Neural progenitor cell (in vitro differentiated cells): ENCODE measurements around the gene SMDT1. TPM values are rescaled to one million over a fixed set of nuclear protein-coding genes. Genes with fewer than 3 reads are reported as not detected.
"Not testable (repeated sequence)": the region's sequence is repeated elsewhere in the genome, so short reads cannot be mapped to it uniquely, and the experiment has no call there.

Experiments used
- DNase-seq: peaks from one replicate; pipeline ENCODE4 v3.0.0-alpha.2; 2016; ENCODE audit warnings: low spot score
- H2AFZ ChIP-seq: fragments of 200-600 bp; sonication (generic); replicated peaks from 2 replicates; pipeline ENCODE4 v1.6.1; 2016; ENCODE audit warnings: antibody characterized with exemption
- H3F3A ChIP-seq: fragments of 200-600 bp; sonication (generic); 2 replicates; pipeline ENCODE4 v1.6.1; 2016; ENCODE audit warnings: antibody characterized with exemption, low read depth
- H3K27ac ChIP-seq: fragments of 200-600 bp; sonication (generic); 2 replicates; pipeline ENCODE4 v1.5.1; 2016; ENCODE audit warnings: mild to moderate bottlenecking
- H3K27me3 ChIP-seq: fragments of 200-600 bp; sonication (generic); 2 replicates; pipeline ENCODE4 v1.6.1; 2016; ENCODE audit warnings: mild to moderate bottlenecking, moderate library complexity
- H3K36me3 ChIP-seq: fragments of 200-600 bp; sonication (generic); 2 replicates; pipeline ENCODE4 v1.5.1; 2016
- H3K4me1 ChIP-seq: fragments of 200-600 bp; sonication (generic); 2 replicates; pipeline ENCODE4 v1.6.1; 2016; ENCODE audit warnings: mixed run types
- H3K4me2 ChIP-seq: fragments of 200-600 bp; sonication (generic); 2 replicates; pipeline ENCODE4 v1.6.1; 2016
- H3K4me3 ChIP-seq: fragments of 200-600 bp; sonication (generic); 2 replicates; pipeline ENCODE4 v1.5.1; 2016
- H3K79me2 ChIP-seq: fragments of 200-600 bp; sonication (generic); 2 replicates; pipeline ENCODE4 v1.6.1; 2016; ENCODE audit warnings: low read depth
- H3K9ac ChIP-seq: fragments of 200-600 bp; sonication (generic); 2 replicates; pipeline ENCODE4 v1.6.1; 2016
- H3K9me3 ChIP-seq: fragments of 200-600 bp; sonication (generic); 2 replicates; pipeline ENCODE4 v1.5.1; 2016; ENCODE audit warnings: low read depth
- H4K20me1 ChIP-seq: fragments of 200-600 bp; sonication (generic); 2 replicates; pipeline ENCODE4 v1.6.1; 2016; ENCODE audit warnings: low read depth
- H3K27ac Mint-ChIP-seq: 3 replicates; pipeline ENCODE4 v1.8.0; 2021; ENCODE audit warnings: mixed read lengths
- H3K27me3 Mint-ChIP-seq: 2 replicates; pipeline ENCODE4 v1.8.0; 2022; ENCODE audit warnings: low read depth, mild to moderate bottlenecking, inconsistent platforms, moderate library complexity, mixed read lengths; ENCODE audit not compliant: insufficient read depth
- H3K36me3 Mint-ChIP-seq: 3 replicates; pipeline ENCODE4 v1.8.0; 2021; ENCODE audit warnings: mixed read lengths
- H3K4me1 Mint-ChIP-seq: 3 replicates; pipeline ENCODE4 v1.8.0; 2021; ENCODE audit warnings: mixed read lengths
- H3K4me3 Mint-ChIP-seq: 3 replicates; pipeline ENCODE4 v1.8.0; 2021; ENCODE audit warnings: mild to moderate bottlenecking, moderate library complexity, mixed read lengths
- H3K9me3 Mint-ChIP-seq: 3 replicates; pipeline ENCODE4 v1.8.0; 2020; ENCODE audit warnings: mixed read lengths
- EZH2 ChIP-seq: fragments of 200-600 bp; sonication (generic); IDR thresholded peaks from 2 replicates; pipeline ENCODE4 v1.6.1; 2017; ENCODE audit warnings: antibody characterized with exemption, mild to moderate bottlenecking, moderate library complexity
- EZH2phosphoT487 ChIP-seq: fragments of 200-600 bp; sonication (generic); IDR thresholded peaks from 2 replicates; pipeline ENCODE4 v1.6.1; 2017; ENCODE audit warnings: antibody characterized with exemption
- total RNA-seq: library from RNA; depleted of rRNA; stranded (reverse); fragments of >200 nt; gene quantifications from 2 replicates; pipeline ENCODE4 v1.2.3, GENCODE V29; 2015; ENCODE audit warnings: low replicate concordance
- TF ChIP-seq, protein P1 (sequence below): fragments of 200-600 bp; sonication (generic); IDR thresholded peaks from 2 replicates; pipeline ENCODE4 v1.5.1; 2017; ENCODE audit warnings: antibody characterized with exemption, mild to moderate bottlenecking

The SMDT1 gene
- total RNA-seq, 1 donor from 2014 or later = 2.9 TPM

DNA sequence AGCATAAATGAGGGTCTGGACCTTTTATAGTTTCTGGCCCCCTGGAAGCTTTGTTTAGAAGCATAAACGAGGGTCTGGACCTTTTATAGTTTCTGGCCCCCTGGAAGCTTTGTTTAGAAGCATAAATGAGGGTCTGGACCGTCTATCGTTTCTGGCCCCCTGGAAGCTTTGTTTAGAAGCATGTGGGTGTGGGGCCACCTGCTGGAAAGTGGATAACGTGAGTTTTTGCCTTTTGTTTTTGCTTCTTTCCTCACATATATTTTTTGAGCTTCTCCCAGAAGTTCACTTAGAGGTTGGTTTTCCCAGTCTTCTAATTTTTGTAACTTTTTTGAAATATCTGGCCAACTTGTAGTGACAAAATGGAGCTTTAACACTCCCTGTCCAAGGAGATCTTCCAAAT lies 33.3 kb downstream of the SMDT1 start:
- H3K27me3 ChIP-seq = peaks cover 19% of the 10 kb centered on the region
- peak overlapping the region; percentile 32 for H3K4me2 ChIP-seq
- TF ChIP-seq, protein P1, sequence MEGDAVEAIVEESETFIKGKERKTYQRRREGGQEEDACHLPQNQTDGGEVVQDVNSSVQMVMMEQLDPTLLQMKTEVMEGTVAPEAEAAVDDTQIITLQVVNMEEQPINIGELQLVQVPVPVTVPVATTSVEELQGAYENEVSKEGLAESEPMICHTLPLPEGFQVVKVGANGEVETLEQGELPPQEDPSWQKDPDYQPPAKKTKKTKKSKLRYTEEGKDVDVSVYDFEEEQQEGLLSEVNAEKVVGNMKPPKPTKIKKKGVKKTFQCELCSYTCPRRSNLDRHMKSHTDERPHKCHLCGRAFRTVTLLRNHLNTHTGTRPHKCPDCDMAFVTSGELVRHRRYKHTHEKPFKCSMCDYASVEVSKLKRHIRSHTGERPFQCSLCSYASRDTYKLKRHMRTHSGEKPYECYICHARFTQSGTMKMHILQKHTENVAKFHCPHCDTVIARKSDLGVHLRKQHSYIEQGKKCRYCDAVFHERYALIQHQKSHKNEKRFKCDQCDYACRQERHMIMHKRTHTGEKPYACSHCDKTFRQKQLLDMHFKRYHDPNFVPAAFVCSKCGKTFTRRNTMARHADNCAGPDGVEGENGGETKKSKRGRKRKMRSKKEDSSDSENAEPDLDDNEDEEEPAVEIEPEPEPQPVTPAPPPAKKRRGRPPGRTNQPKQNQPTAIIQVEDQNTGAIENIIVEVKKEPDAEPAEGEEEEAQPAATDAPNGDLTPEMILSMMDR = peak; percentile 38
- DNase-seq = peak; percentile 57
- not testable (repeated sequence) for H3K27ac Mint-ChIP-seq, H3K4me3 Mint-ChIP-seq, H3K27me3 Mint-ChIP-seq, H3K36me3 ChIP-seq, H3K79me2 ChIP-seq, H3K27ac ChIP-seq, H2AFZ ChIP-seq, H3K9me3 ChIP-seq, H4K20me1 ChIP-seq, H3K9ac ChIP-seq, H3K4me1 Mint-ChIP-seq, H3F3A ChIP-seq, H3K4me3 ChIP-seq
- peaks cover 26% of the 10 kb centered on the region for H3K9me3 Mint-ChIP-seq
- H3K36me3 Mint-ChIP-seq = peaks cover 12% of the 10 kb centered on the region
- peaks cover 15% of the 10 kb centered on the region for H3K4me1 ChIP-seq

DNA sequence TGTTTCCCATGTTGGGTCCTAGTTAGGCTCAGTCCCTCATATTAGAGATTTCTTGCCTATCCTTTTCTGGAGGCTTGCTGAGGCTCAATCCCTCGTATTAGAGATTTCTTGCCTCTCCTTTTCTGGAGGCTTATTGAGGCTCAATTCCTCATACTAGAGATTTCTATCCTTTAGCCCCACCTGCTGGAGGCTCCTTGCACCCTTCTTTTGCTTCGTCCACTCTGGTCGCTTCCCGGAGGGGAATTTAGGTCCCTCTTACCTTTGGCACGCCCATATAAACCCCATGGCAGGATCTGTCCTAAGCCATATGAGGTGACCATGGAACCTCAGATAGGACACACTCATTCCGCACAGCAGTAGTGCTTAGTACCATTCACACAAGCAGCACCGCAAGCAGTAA lies 35.2 kb downstream of the SMDT1 start:
- TF ChIP-seq, protein P1 = peak; percentile 71
- TF ChIP-seq EZH2 = no peak
- Histone ChIP-seq H3K4me3 (no peak overlapping the region), H3K4me2 (no peak overlapping the region), H3K27ac (no peak overlapping the region), H3K9me3 (no peaks in the 10 kb centered on the region), H3K27me3 (peaks cover 13% of the 10 kb centered on the region), H3K4me1 (peaks cover 15% of the 10 kb centered on the region), H2AFZ (no peak overlapping the region), H3K36me3 (no peaks in the 10 kb centered on the region), H3F3A (peaks cover 4% of the 10 kb centered on the region), H3K9ac (no peak overlapping the region), H4K20me1 (no peaks in the 10 kb centered on the region), H3K79me2 (no peaks in the 10 kb centered on the region)
- DNase-seq = peak; percentile 82
- H3K36me3 Mint-ChIP-seq = peaks cover 12% of the 10 kb centered on the region
- H3K27ac Mint-ChIP-seq = no peak overlapping the region
- H3K4me3 Mint-ChIP-seq = no peak overlapping the region
- H3K9me3 Mint-ChIP-seq = peaks cover 25% of the 10 kb centered on the region
- peaks cover 2% of the 10 kb centered on the region for H3K27me3 Mint-ChIP-seq
- peaks cover 11% of the 10 kb centered on the region for H3K4me1 Mint-ChIP-seq

- not testable (repeated sequence) for H3K4me3 Mint-ChIP-seq, H4K20me1 ChIP-seq, H3F3A ChIP-seq, H3K27ac Mint-ChIP-seq, H3K36me3 ChIP-seq, H3K27me3 Mint-ChIP-seq, H3K9ac ChIP-seq, DNase-seq, H3K4me2 ChIP-seq, H3K27ac ChIP-seq, H3K79me2 ChIP-seq, H2AFZ ChIP-seq, H3K9me3 ChIP-seq, H3K4me3 ChIP-seq
- H3K4me1 ChIP-seq = peaks cover 15% of the 10 kb centered on the region
- H3K4me1 Mint-ChIP-seq = peaks cover 15% of the 10 kb centered on the region
- peaks cover 13% of the 10 kb centered on the region for H3K27me3 ChIP-seq
- peaks cover 24% of the 10 kb centered on the region for H3K9me3 Mint-ChIP-seq
- peaks cover 12% of the 10 kb centered on the region for H3K36me3 Mint-ChIP-seq
Observed at GRCh38 chr22:42115420-42115830, 35.9 kb downstream of the SMDT1 start.

DNA sequence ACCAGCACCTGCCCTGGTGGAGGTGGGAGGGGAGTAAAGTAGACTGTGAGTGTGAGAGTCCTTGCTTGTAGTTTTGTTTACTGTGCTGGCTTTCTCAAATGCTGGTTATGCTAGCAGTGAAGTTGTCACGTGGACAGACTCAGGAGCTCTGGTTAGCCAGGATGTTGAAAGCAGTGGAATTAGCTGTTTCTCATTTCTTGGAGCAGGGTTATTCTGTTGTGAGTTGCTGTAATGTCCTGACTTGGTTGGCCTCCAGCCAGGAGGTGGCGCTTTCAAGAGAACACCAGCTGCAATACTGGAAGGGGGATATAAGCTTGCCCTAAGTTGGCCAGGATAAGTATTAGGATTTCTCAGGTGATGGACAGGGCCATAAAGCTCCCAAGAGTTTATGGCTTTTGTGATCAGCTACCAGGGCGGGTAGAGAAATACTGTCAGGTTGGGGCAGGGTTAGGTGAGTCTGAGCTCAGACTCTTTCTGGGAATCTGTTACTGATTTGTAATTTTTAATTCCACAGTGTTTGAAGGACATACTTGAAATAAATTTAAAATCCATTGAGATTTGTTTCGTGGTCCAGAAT lies 37.4 kb downstream of the SMDT1 start:
- Histone ChIP-seq H3K27me3 (peaks cover 13% of the 10 kb centered on the region), H3K36me3 (no peaks in the 10 kb centered on the region)
- peaks cover 2% of the 10 kb centered on the region for H3K27me3 Mint-ChIP-seq

DNA sequence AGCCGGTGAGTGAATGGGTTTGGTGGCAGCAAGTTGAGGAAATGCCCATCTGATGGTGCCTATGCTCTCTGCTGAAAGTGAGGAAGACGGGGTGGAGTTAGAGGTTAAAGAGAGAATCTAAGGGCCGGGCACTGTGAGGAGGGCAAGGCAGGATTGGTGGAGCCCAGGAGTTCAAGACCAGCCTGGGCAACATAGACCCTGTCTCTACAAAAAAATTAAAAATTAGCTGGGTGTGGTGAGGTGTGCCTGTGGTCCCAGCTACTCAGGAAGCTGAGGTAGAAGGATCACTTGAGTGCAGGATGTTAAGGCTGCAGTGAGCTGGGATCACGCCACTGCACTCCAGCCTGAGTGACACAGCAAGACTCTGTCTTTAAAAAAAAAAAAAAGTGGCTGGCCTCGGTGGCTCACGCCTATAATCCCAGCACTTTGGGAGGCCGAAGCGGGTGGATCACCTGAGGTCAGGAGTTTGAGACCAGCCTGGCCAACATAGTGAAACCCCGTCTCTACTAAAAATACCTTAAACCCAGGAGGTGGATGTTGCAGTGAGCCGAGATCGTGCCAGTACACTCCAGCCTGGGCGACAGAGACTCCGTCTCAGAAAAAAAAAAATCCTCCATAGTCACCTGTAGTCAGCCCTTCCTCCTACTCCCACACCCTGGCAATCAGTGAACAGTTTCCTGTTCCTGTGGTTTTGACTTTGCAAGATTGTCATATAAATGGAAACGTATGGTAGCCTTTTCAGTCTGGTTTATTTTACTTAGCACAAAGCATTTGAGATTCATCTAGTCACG lies 40.9 kb downstream of the SMDT1 start:
- H3K9ac ChIP-seq, H3K4me3 Mint-ChIP-seq, H3K4me1 ChIP-seq, H3K27ac ChIP-seq, H3K79me2 ChIP-seq, H3K36me3 Mint-ChIP-seq, H3K9me3 ChIP-seq, H3K36me3 ChIP-seq, H3K4me3 ChIP-seq, DNase-seq, H3K4me1 Mint-ChIP-seq, H3K27me3 ChIP-seq, H2AFZ ChIP-seq, H3K27me3 Mint-ChIP-seq, H3K4me2 ChIP-seq, H4K20me1 ChIP-seq, H3F3A ChIP-seq, H3K27ac Mint-ChIP-seq, H3K9me3 Mint-ChIP-seq: not testable (repeated sequence)

More for the DNA sequence above, 37.4 kb downstream of the SMDT1 start:
- Mint-ChIP-seq H3K4me3 (no peak overlapping the region), H3K27ac (no peak overlapping the region), H3K9me3 (peaks cover 24% of the 10 kb centered on the region), H3K36me3 (peaks cover 12% of the 10 kb centered on the region), H3K4me1 (peaks cover 15% of the 10 kb centered on the region)
- TF ChIP-seq EZH2phosphoT487 (no peak), EZH2 (no peak)
- TF ChIP-seq, protein P1 = peak; percentile 51
- Histone ChIP-seq H4K20me1 (no peaks in the 10 kb centered on the region), H3K4me3 (no peak overlapping the region), H3K79me2 (no peaks in the 10 kb centered on the region), H3K9me3 (no peaks in the 10 kb centered on the region), H3K4me1 (peaks cover 14% of the 10 kb centered on the region), H3K9ac (no peak overlapping the region), H2AFZ (no peak overlapping the region), H3K4me2 (no peak overlapping the region), H3F3A (peaks cover 4% of the 10 kb centered on the region), H3K27ac (no peak overlapping the region)
- DNase-seq = peak; percentile 32
